Measurements from ENCODE around the gene TMEM119. TPM values are rescaled to one million over a fixed set of nuclear protein-coding genes. Genes with fewer than 3 reads are reported as not detected.
A peak's percentile ranks its signal among the peaks of the same experiment; 100 is the strongest.

TMEM119 gene
- total RNA-seq, 1 experiment from 2014 or later = not detected

- no peaks in the 10 kb centered on the region for H4K20me1 ChIP-seq (ENCODE audit: insufficient read depth, low read depth, low read length)
- peak; percentile 78 for DNase-seq
- no peaks in the 10 kb centered on the region for H3K9me3 ChIP-seq (ENCODE audit: low read length)
- H3K9ac ChIP-seq (ENCODE audit: low read length) = peak overlapping the region; percentile 39; the same call in 1 of the 2 replicates
- no peaks in the 10 kb centered on the region for H3K9me2 ChIP-seq (replicated peaks; ENCODE audit: insufficient read depth, low read length)
- H3K4me3 ChIP-seq (ENCODE audit: low read length) = no peak overlapping the region
- H3K36me3 ChIP-seq (ENCODE audit: insufficient read depth, low read length) = peaks cover 32% of the 10 kb centered on the region
- H3K4me2 ChIP-seq (ENCODE audit: low read depth, low read length, poor library complexity, severe bottlenecking) = peak overlapping the region; percentile 30
- H3K27me3 ChIP-seq (ENCODE audit: low read length) = no peaks in the 10 kb centered on the region
- H3K79me2 ChIP-seq (ENCODE audit: low read length) = peaks cover 19% of the 10 kb centered on the region
- peaks cover 49% of the 10 kb centered on the region for H3K4me1 ChIP-seq (ENCODE audit: low read length)
- no peak overlapping the region for H2AFZ ChIP-seq (ENCODE audit: low read length)
- H3K27ac ChIP-seq (ENCODE audit: low read length) = peak overlapping the region; percentile 14; the same call in 1 of the 2 replicates
Observed at GRCh38 chr12:108565976-108566375, 31.9 kb downstream of the TMEM119 start.

- Histone ChIP-seq H3K27ac (ENCODE audit: low read length) (no peak overlapping the region), H3K9me3 (ENCODE audit: low read length) (no peaks in the 10 kb centered on the region), H3K4me3 (ENCODE audit: low read length) (no peak overlapping the region), H2AFZ (ENCODE audit: low read length) (no peak overlapping the region), H3K36me3 (ENCODE audit: insufficient read depth, low read length) (peaks cover 32% of the 10 kb centered on the region), H3K4me1 (ENCODE audit: low read length) (peaks cover 45% of the 10 kb centered on the region), H3K9me2 (replicated peaks; ENCODE audit: insufficient read depth, low read length) (no peaks in the 10 kb centered on the region), H3K79me2 (ENCODE audit: low read length) (peaks cover 28% of the 10 kb centered on the region), H3K9ac (ENCODE audit: low read length) (no peak overlapping the region), H4K20me1 (ENCODE audit: insufficient read depth, low read depth, low read length) (no peaks in the 10 kb centered on the region), H3K4me2 (ENCODE audit: low read depth, low read length, poor library complexity, severe bottlenecking) (peak overlapping the region; percentile 30), H3K27me3 (ENCODE audit: low read length) (no peaks in the 10 kb centered on the region)
- DNase-seq = no peak
Observed at GRCh38 chr12:108565146-108565545, 32.7 kb downstream of the TMEM119 start.

GRCh38 chr12:108564724-108565123, 33.2 kb downstream of the TMEM119 start:
- Histone ChIP-seq H3K79me2 (ENCODE audit: low read length) (peaks cover 32% of the 10 kb centered on the region), H3K36me3 (ENCODE audit: insufficient read depth, low read length) (peaks cover 32% of the 10 kb centered on the region), H3K27ac (ENCODE audit: low read length) (no peak overlapping the region), H4K20me1 (ENCODE audit: insufficient read depth, low read depth, low read length) (no peaks in the 10 kb centered on the region), H3K9ac (ENCODE audit: low read length) (no peak overlapping the region), H3K4me1 (ENCODE audit: low read length) (peaks cover 45% of the 10 kb centered on the region), H3K9me3 (ENCODE audit: low read length) (no peaks in the 10 kb centered on the region), H3K4me3 (ENCODE audit: low read length) (no peak overlapping the region), H3K27me3 (ENCODE audit: low read length) (no peaks in the 10 kb centered on the region), H2AFZ (ENCODE audit: low read length) (no peak overlapping the region), H3K9me2 (replicated peaks; ENCODE audit: insufficient read depth, low read length) (no peaks in the 10 kb centered on the region), H3K4me2 (ENCODE audit: low read depth, low read length, poor library complexity, severe bottlenecking) (no peak overlapping the region)
- no peak for DNase-seq

GRCh38 chr12:108563804-108564151, 34.1 kb downstream of the TMEM119 start:
- Histone ChIP-seq H3K27me3 (ENCODE audit: low read length) (no peaks in the 10 kb centered on the region), H3K9me3 (ENCODE audit: low read length) (no peaks in the 10 kb centered on the region), H3K9me2 (replicated peaks; ENCODE audit: insufficient read depth, low read length) (no peaks in the 10 kb centered on the region), H3K4me3 (ENCODE audit: low read length) (peak overlapping the region; percentile 95), H3K4me2 (ENCODE audit: low read depth, low read length, poor library complexity, severe bottlenecking) (peak overlapping the region; percentile 99), H4K20me1 (ENCODE audit: insufficient read depth, low read depth, low read length) (no peaks in the 10 kb centered on the region), H3K4me1 (ENCODE audit: low read length) (peaks cover 51% of the 10 kb centered on the region), H3K79me2 (ENCODE audit: low read length) (peaks cover 41% of the 10 kb centered on the region), H3K36me3 (ENCODE audit: insufficient read depth, low read length) (peaks cover 32% of the 10 kb centered on the region), H3K27ac (ENCODE audit: low read length) (no peak overlapping the region), H3K9ac (ENCODE audit: low read length) (peak overlapping the region; percentile 87), H2AFZ (ENCODE audit: low read length) (no peak overlapping the region)
- DNase-seq = no peak

DNA sequence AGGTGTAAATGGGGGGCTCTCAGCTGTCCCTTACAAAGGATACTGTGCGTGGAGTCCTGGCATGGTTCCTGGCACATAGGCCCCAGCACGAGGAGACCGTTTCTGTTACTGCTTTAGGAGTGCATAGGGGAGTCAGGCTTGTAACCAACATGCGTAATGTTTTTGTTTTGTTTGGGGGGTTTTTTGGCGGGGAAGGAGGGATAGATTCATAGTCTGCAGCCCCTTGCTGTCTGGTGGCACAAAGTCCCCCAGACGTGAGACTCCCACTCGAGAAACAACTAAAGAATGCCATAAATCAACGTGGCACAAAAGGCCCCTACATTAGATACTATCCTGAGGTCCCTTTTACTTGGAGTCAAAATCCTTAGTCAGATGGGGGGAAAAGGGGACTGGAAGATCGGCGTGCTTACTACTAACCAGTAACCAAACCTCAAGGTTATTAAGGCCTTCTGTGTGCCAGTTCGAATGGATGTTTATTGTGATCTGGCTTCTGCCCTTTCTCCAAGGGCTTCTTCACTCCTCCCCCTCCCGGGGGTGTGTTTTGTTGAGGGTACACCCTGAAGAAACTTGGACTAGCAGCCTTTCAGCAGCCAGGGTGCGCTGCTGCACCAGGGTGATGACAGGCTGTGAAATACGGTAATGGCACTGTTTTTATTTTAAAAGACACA, 34.6 kb downstream of the TMEM119 start:
- peaks cover 3% of the 10 kb centered on the region; the same call in 1 of the 2 replicates for H4K20me1 ChIP-seq (ENCODE audit: insufficient read depth, low read depth, low read length)
- H3K9me3 ChIP-seq (ENCODE audit: low read length) = no peaks in the 10 kb centered on the region
- H3K4me2 ChIP-seq (ENCODE audit: low read depth, low read length, poor library complexity, severe bottlenecking) = peak overlapping the region; percentile 99
- no peaks in the 10 kb centered on the region for H3K9me2 ChIP-seq (replicated peaks; ENCODE audit: insufficient read depth, low read length)
- peak; percentile 92 for DNase-seq
- 0 out of 2 replicates have a peak overlapping the region, but pooled peaks have one; percentile 46 for H2AFZ ChIP-seq (ENCODE audit: low read length)
- no peaks in the 10 kb centered on the region for H3K27me3 ChIP-seq (ENCODE audit: low read length)
- H3K79me2 ChIP-seq (ENCODE audit: low read length) = peaks cover 46% of the 10 kb centered on the region
- H3K4me3 ChIP-seq (ENCODE audit: low read length) = peak overlapping the region; percentile 95
- H3K9ac ChIP-seq (ENCODE audit: low read length) = peak overlapping the region; percentile 87
- H3K27ac ChIP-seq (ENCODE audit: low read length) = peak overlapping the region; percentile 59
- H3K36me3 ChIP-seq (ENCODE audit: insufficient read depth, low read length) = peaks cover 29% of the 10 kb centered on the region
- H3K4me1 ChIP-seq (ENCODE audit: low read length) = peaks cover 54% of the 10 kb centered on the region

- H3K4me2 ChIP-seq (ENCODE audit: low read depth, low read length, poor library complexity, severe bottlenecking) = peak within 1 kb of the TSS; percentile 99
- peaks cover 53% of the 10 kb centered on the region for H3K79me2 ChIP-seq (ENCODE audit: low read length)
- H3K9ac ChIP-seq (ENCODE audit: low read length) = peak within 1 kb of the TSS; percentile 94
- H3K9me3 ChIP-seq (ENCODE audit: low read length) = no peaks in the 10 kb centered on the region
- H3K4me3 ChIP-seq (ENCODE audit: low read length) = peak within 1 kb of the TSS; percentile 95
- peak within 1 kb of the TSS; percentile 91 for H2AFZ ChIP-seq (ENCODE audit: low read length)
- H3K4me1 ChIP-seq (ENCODE audit: low read length) = peaks cover 56% of the 10 kb centered on the region
- no peaks in the 10 kb centered on the region for H3K9me2 ChIP-seq (replicated peaks; ENCODE audit: insufficient read depth, low read length)
- peak; percentile 99 for DNase-seq
- H3K27me3 ChIP-seq (ENCODE audit: low read length) = no peaks in the 10 kb centered on the region
- peaks cover 4% of the 10 kb centered on the region; the same call in 1 of the 2 replicates for H4K20me1 ChIP-seq (ENCODE audit: insufficient read depth, low read depth, low read length)
- peaks cover 24% of the 10 kb centered on the region; the same call in 1 of the 2 replicates for H3K36me3 ChIP-seq (ENCODE audit: insufficient read depth, low read length)
- H3K27ac ChIP-seq (ENCODE audit: low read length) = peak within 1 kb of the TSS; percentile 83
Observed at GRCh38 chr12:108562348-108563135, 35.3 kb downstream of the TMEM119 start, which contains the start of gene ISCU. TSS of gene ISCU (plus strand) at chr12:108562596. CDS start at chr12:108562623, 27 bp downstream.

DNA sequence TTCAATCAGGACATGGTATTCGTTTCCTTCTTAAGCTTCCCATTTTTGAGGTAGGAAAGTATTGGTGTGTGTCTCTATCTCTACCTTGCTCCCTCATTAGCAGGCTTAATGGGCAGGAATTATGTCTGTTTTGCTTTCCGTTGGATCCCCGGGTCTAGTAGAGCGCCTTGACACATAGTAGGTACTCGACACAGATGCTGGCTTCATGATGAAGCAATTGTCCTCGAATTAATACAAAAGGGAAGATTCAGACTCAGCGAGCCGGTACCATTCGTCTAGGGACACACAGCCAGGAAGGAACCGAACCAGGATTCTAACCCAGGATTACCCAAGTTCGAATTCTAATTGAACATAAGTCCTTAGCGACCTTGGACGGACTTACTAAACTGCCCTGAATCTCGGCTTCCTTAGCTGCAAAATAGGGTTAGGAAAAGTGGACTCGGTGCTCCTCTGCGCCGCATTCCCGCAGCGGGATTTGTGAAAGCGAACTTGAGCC, 36.0 kb downstream of the TMEM119 start:
- Histone ChIP-seq H2AFZ (ENCODE audit: low read length) (peak overlapping the region; percentile 91), H3K4me3 (ENCODE audit: low read length) (peak overlapping the region; percentile 95), H3K4me2 (ENCODE audit: low read depth, low read length, poor library complexity, severe bottlenecking) (peak overlapping the region; percentile 90), H3K27me3 (ENCODE audit: low read length) (no peaks in the 10 kb centered on the region), H3K9ac (ENCODE audit: low read length) (peak overlapping the region; percentile 94), H3K27ac (ENCODE audit: low read length) (peak overlapping the region; percentile 83), H3K79me2 (ENCODE audit: low read length) (peaks cover 59% of the 10 kb centered on the region), H3K9me2 (replicated peaks; ENCODE audit: insufficient read depth, low read length) (no peaks in the 10 kb centered on the region), H3K9me3 (ENCODE audit: low read length) (no peaks in the 10 kb centered on the region), H3K4me1 (ENCODE audit: low read length) (peaks cover 56% of the 10 kb centered on the region), H3K36me3 (ENCODE audit: insufficient read depth, low read length) (peaks cover 20% of the 10 kb centered on the region; the same call in 1 of the 2 replicates), H4K20me1 (ENCODE audit: insufficient read depth, low read depth, low read length) (peaks cover 4% of the 10 kb centered on the region; the same call in 1 of the 2 replicates)
- peak; percentile 63 for DNase-seq

Measured in Karpas-422 (cell line).